Testis (tissue), 3 donors: ENCODE results near the gene HBD. TPM values are rescaled to one million over a fixed set of nuclear protein-coding genes. Genes with fewer than 3 reads are reported as not detected.
"Not testable (repeated sequence)": the region's sequence is repeated elsewhere in the genome, so short reads cannot be mapped to it uniquely, and the experiment has no call there.

Experiments used
- DNase-seq: peaks from one replicate; pipeline ENCODE4 v3.0.0-alpha.2; 2019
- H3K27ac ChIP-seq, 2 donors: fragments of 200-600 bp; sonication (generic); one replicate each; pipeline ENCODE4 v1.5.1; 2019
- H3K27me3 ChIP-seq: fragments of 200-600 bp; sonication (generic); one replicate; pipeline ENCODE4 v1.5.1; 2019
- H3K36me3 ChIP-seq: fragments of 200-600 bp; sonication (generic); one replicate; pipeline ENCODE4 v1.5.1; 2017; ENCODE audit warnings: low read depth; ENCODE audit errors: missing control alignments
- H3K4me1 ChIP-seq: fragments of 200-600 bp; sonication (generic); one replicate; pipeline ENCODE4 v1.5.1; 2019
- H3K4me3 ChIP-seq, 2 donors: fragments of 200-600 bp; sonication (generic); one replicate each; pipeline ENCODE4 v1.5.1; 2017 to 2019
- H3K9me3 ChIP-seq: fragments of 200-600 bp; sonication (generic); one replicate; pipeline ENCODE4 v1.5.1; 2017
- POLR2A ChIP-seq: fragments of 450-650 bp; IDR thresholded peaks from one replicate; pipeline ENCODE4 v1.6.1; 2017; ENCODE audit warnings: antibody characterized with exemption, mild to moderate bottlenecking, moderate library complexity
- WGBS, 2 donors: methylation state at CpG; one replicate each; pipeline ENCODE4 v1.1.5; 2018; 5-methylcytosine and 5-hydroxymethylcytosine counted together
- intact Hi-C: fragments of 100-400 bp; cut with DNase I; formaldehyde crosslinking; loops from one replicate; pipeline ENCODE4 v1.15.1; 2023; ENCODE audit warnings: low total_unique reads
- polyA plus RNA-seq: library from polyadenylated mRNA; stranded (reverse); fragments of 350-450 nt; fragmentation: Illumina TruSeq; extraction: RNeasy Lipid Tissue Mini Kit (QIAGEN cat#74804); gene quantifications from one replicate; pipeline ENCODE4 v1.2.3, GENCODE V29; 2014; ENCODE audit warnings: low read depth, low replicate concordance; ENCODE audit not compliant: insufficient read depth
- total RNA-seq, 2 donors: library from RNA; depleted of rRNA; stranded (reverse); fragments of >200 nt; gene quantifications; one replicate each; pipeline ENCODE4 v1.2.3, GENCODE V29; 2016
- TF ChIP-seq, protein P1 (sequence below), 3 experiments: fragments of 450-650 bp in 2 of 3; fragments of 200-600 bp in 1 of 3; sonication (generic) in 1 of 3; IDR thresholded peaks; one replicate each; pipeline ENCODE4 v1.5.1; 2016 to 2019; ENCODE audit warnings: antibody characterized with exemption in 3 of 3, mild to moderate bottlenecking in 2 of 3, moderate library complexity in 1 of 3

Gene HBD
- total and polyA plus RNA-seq, 3 donors from 2014 or later, result not detected

- no peak for DNase-seq
- intact Hi-C loops, result no loop called here
- Histone ChIP-seq H3K9me3 (no peaks in the 10 kb centered on the region), H3K27me3 (no peaks in the 10 kb centered on the region), H3K36me3 (no peaks in the 10 kb centered on the region), H3K4me3 (no peak overlapping the region), H3K4me1 (no peaks in the 10 kb centered on the region), H3K27ac (no peak overlapping the region)
- TF ChIP-seq POLR2A, result no peak
- TF ChIP-seq, protein P1, sequence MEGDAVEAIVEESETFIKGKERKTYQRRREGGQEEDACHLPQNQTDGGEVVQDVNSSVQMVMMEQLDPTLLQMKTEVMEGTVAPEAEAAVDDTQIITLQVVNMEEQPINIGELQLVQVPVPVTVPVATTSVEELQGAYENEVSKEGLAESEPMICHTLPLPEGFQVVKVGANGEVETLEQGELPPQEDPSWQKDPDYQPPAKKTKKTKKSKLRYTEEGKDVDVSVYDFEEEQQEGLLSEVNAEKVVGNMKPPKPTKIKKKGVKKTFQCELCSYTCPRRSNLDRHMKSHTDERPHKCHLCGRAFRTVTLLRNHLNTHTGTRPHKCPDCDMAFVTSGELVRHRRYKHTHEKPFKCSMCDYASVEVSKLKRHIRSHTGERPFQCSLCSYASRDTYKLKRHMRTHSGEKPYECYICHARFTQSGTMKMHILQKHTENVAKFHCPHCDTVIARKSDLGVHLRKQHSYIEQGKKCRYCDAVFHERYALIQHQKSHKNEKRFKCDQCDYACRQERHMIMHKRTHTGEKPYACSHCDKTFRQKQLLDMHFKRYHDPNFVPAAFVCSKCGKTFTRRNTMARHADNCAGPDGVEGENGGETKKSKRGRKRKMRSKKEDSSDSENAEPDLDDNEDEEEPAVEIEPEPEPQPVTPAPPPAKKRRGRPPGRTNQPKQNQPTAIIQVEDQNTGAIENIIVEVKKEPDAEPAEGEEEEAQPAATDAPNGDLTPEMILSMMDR (IDR thresholded peaks at IDR 0.05), result no peak
Measured at GRCh38 chr11:5266609-5267008, 32.3 kb upstream of the HBD start.

DNA sequence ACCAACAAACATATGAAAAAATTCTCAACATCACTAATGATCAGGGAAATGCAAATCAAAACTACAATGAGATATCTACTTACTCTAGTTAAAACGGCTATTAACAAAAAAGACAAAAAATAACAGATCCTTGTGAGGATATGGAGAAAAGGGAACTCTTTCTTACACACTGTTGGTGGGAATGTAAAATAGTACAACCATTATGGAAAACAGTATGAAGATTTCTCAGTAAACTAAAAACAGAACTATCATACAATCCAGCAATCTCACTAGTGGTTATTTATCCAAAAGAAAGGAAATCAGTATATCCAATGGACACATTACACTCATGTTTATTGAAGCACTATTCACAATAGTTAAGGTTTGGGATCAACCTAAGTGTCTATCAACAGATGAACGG lies 31.5 kb upstream of the HBD start:
- Histone ChIP-seq H3K27ac (no peak overlapping the region), H3K27me3 (no peaks in the 10 kb centered on the region), H3K9me3 (no peaks in the 10 kb centered on the region), H3K4me3 (no peak overlapping the region), H3K36me3 (no peaks in the 10 kb centered on the region), H3K4me1 (no peaks in the 10 kb centered on the region)
- intact Hi-C loops, result no loop called here
- WGBS, 2 donors, result 71% methylated on average over 2 of the region's 2 CpGs
- no peak for TF ChIP-seq POLR2A
- TF ChIP-seq, protein P1 (IDR thresholded peaks at IDR 0.05), result no peak
- DNase-seq, result no peak

- 71 to 85% methylated on average over 7 of the region's 7 CpGs for WGBS, 2 donors
Measured at GRCh38 chr11:5258543-5259262, 24.4 kb upstream of the HBD start.

GRCh38 chr11:5257296-5257695 lies 23.0 kb upstream of the HBD start:
- H3K27ac ChIP-seq, result no peak overlapping the region
- no peak overlapping the region for H3K4me3 ChIP-seq
- no peaks in the 10 kb centered on the region for H3K4me1 ChIP-seq
- DNase-seq, result no peak
- H3K9me3 ChIP-seq, result no peaks in the 10 kb centered on the region
- TF ChIP-seq POLR2A, result no peak
- TF ChIP-seq, protein P1 (IDR thresholded peaks at IDR 0.05), result no peak
- intact Hi-C loops, result no loop called here
- 33 to 49% methylated on average over 2 of the region's 2 CpGs for WGBS, 2 donors
- H3K36me3 ChIP-seq, result no peaks in the 10 kb centered on the region
- no peaks in the 10 kb centered on the region for H3K27me3 ChIP-seq

More at GRCh38 chr11:5258543-5259262, 24.4 kb upstream of the HBD start:
- H3K4me3 ChIP-seq, result no peak overlapping the region
- TF ChIP-seq, protein P1 (IDR thresholded peaks at IDR 0.05), result no peak
- TF ChIP-seq POLR2A, result no peak
- no peaks in the 10 kb centered on the region for H3K4me1 ChIP-seq
- H3K27ac ChIP-seq, result no peak overlapping the region
- H3K36me3 ChIP-seq, result no peaks in the 10 kb centered on the region
- DNase-seq, result no peak
- no peaks in the 10 kb centered on the region for H3K9me3 ChIP-seq
- intact Hi-C loops, result no loop called here
- no peaks in the 10 kb centered on the region for H3K27me3 ChIP-seq

GRCh38 chr11:5254646-5255413 lies 20.5 kb upstream of the HBD start, which contains the start of gene HBG2:
HBG2 (minus strand) TSS chr11:5254781; CDS start chr11:5254728, 53 bp downstream.
- WGBS, 2 donors, result 64 to 72% methylated on average over 4 of the region's 9 CpGs
- H3K4me1 ChIP-seq, H3K4me3 ChIP-seq, intact Hi-C loops, H3K36me3 ChIP-seq, DNase-seq, H3K9me3 ChIP-seq, H3K27ac ChIP-seq, H3K27me3 ChIP-seq: not testable (repeated sequence)

DNA sequence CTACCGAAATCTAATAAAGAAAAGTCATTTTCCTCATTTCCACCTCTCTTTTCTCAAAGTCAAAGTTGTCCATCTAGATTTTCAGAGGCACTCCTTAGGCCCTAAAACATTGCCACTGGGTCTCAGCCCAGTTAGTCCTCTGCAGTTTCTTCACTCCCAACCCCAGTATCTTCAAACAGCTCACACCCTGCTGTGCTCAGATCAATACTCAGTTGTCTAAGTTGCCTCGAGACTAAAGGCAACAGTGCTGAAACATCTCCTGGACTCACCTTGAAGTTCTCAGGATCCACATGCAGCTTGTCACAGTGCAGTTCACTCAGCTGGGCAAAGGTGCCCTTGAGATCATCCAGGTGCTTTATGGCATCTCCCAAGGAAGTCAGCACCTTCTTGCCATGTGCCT lies 19.7 kb upstream of the HBD start:
- 87 to 89% methylated on average over 2 of the region's 2 CpGs for WGBS, 2 donors
- intact Hi-C loops, H3K4me3 ChIP-seq, H3K4me1 ChIP-seq, H3K27me3 ChIP-seq, H3K9me3 ChIP-seq, H3K36me3 ChIP-seq, H3K27ac ChIP-seq, DNase-seq: not testable (repeated sequence)

DNA sequence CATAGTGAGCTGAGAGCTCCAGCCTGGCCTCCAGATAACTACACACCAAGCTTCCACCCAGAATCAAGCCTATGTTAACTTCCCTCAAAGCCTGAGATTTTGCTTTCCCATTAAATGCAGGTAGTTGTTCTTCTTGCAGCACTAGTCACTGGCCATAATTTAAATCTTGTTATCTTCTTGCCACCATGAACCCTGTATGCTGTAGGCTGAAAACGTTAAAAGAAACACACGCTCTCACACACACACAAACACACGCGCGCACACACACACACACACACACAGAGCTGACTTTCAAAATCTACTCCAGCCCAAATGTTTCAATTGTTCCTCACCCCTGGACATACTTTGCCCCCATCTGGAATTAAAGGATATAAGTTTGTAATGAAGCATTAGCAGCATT lies 19.2 kb upstream of the HBD start:
- H3K9me3 ChIP-seq, DNase-seq, H3K4me1 ChIP-seq, H3K27ac ChIP-seq, H3K36me3 ChIP-seq, intact Hi-C loops, H3K27me3 ChIP-seq, H3K4me3 ChIP-seq: not testable (repeated sequence)
- 78 to 80% methylated on average over 5 of the region's 5 CpGs for WGBS, 2 donors
